Neural progenitor cell (in vitro differentiated cells): Measurements from ENCODE around the gene RASIP1.

ENCODE experiments used
- CTCF ChIP-seq: fragments of 200-600 bp; sonication (generic); IDR thresholded peaks from 2 replicates; pipeline ENCODE4 v1.5.1; 2017; ENCODE audit warnings: antibody characterized with exemption, mild to moderate bottlenecking
- EZH2 ChIP-seq: fragments of 200-600 bp; sonication (generic); IDR thresholded peaks from 2 replicates; pipeline ENCODE4 v1.6.1; 2017; ENCODE audit warnings: antibody characterized with exemption, mild to moderate bottlenecking, moderate library complexity
- EZH2phosphoT487 ChIP-seq: fragments of 200-600 bp; sonication (generic); IDR thresholded peaks from 2 replicates; pipeline ENCODE4 v1.6.1; 2017; ENCODE audit warnings: antibody characterized with exemption

- no peak for TF ChIP-seq CTCF
- TF ChIP-seq EZH2phosphoT487 = no peak
- TF ChIP-seq EZH2 = no peak
Observed at GRCh38 chr19:48716562-48717291, 23.7 kb downstream of the RASIP1 start.
